HepG2 (cell line): ENCODE measurements around the gene CDC6. TPM values are rescaled to one million over a fixed set of nuclear protein-coding genes. Genes with fewer than 3 reads are reported as not detected.

Experiments
- ARNT2 ChIP-seq: sonication (generic); formaldehyde crosslinking; IDR thresholded peaks from 2 replicates; pipeline ENCODE4 v1.8.0; 2022; ENCODE audit warnings: mild to moderate bottlenecking, low read depth, missing genetic modification reagents, moderate library complexity
- GTF3A ChIP-seq: sonication (generic); formaldehyde crosslinking; conservative IDR thresholded peaks from 2 replicates; pipeline ENCODE4 v1.4.0; 2020; ENCODE audit warnings: mild to moderate bottlenecking, missing genetic modification reagents
- ISX ChIP-seq: sonication (generic); formaldehyde crosslinking; conservative IDR thresholded peaks from 2 replicates; pipeline ENCODE4 v1.5.0; 2020; ENCODE audit warnings: missing genetic modification reagents
- JDP2 ChIP-seq: sonication (generic); formaldehyde crosslinking; IDR thresholded peaks from 2 replicates; pipeline ENCODE4 v1.8.1; 2022; ENCODE audit warnings: missing genetic modification reagents, borderline replicate concordance
- KDM5A ChIP-seq: fragments of 200-600 bp; sonication (generic); IDR thresholded peaks from 2 replicates; pipeline ENCODE4 v1.7.0; 2018; ENCODE audit warnings: antibody characterized with exemption, mild to moderate bottlenecking, low read length, borderline replicate concordance
- NKX3-1 ChIP-seq: sonication (generic); formaldehyde crosslinking; IDR thresholded peaks from 2 replicates; pipeline ENCODE4 v1.5.0; 2020; ENCODE audit warnings: missing genetic modification reagents
- PRDM15 ChIP-seq: sonication (generic); formaldehyde crosslinking; IDR thresholded peaks from 2 replicates; pipeline ENCODE4 v1.4.0; 2020; ENCODE audit warnings: missing genetic modification reagents
- RFXAP ChIP-seq: sonication (generic); formaldehyde crosslinking; IDR thresholded peaks from 2 replicates; pipeline ENCODE4 v1.4.0; 2020; ENCODE audit warnings: missing genetic modification reagents, borderline replicate concordance
- SAP130 ChIP-seq: IDR thresholded peaks from 2 replicates; pipeline ENCODE4 v1.6.1; 2016; ENCODE audit warnings: low read depth
- SKI ChIP-seq: fragments of 450-650 bp; IDR thresholded peaks from one replicate; pipeline ENCODE4 v1.6.1; 2018; ENCODE audit warnings: mild to moderate bottlenecking; ENCODE audit not compliant: partially characterized antibody
- STAT5B ChIP-seq: sonication (generic); formaldehyde crosslinking; IDR thresholded peaks from 2 replicates; pipeline ENCODE4 v1.4.0; 2020; ENCODE audit warnings: missing genetic modification reagents
- TFDP2 ChIP-seq: sonication (generic); formaldehyde crosslinking; IDR thresholded peaks from 2 replicates; pipeline ENCODE4 v1.4.0; 2020; ENCODE audit warnings: missing genetic modification reagents
- ZBTB7B ChIP-seq: sonication (generic); formaldehyde crosslinking; IDR thresholded peaks from 2 replicates; pipeline ENCODE4 v1.4.0; 2020; ENCODE audit warnings: missing genetic modification reagents
- ZFP36L1 ChIP-seq: sonication (generic); formaldehyde crosslinking; IDR thresholded peaks from 2 replicates; pipeline ENCODE4 v1.8.0; 2022; ENCODE audit warnings: mild to moderate bottlenecking, missing genetic modification reagents, moderate library complexity
- ZNF205 ChIP-seq: IDR thresholded peaks from 2 replicates; pipeline ENCODE4 v1.6.1; 2018; ENCODE audit warnings: missing biosample characterization, missing genetic modification reagents
- ZNF251 ChIP-seq: sonication (generic); formaldehyde crosslinking; IDR thresholded peaks from 2 replicates; pipeline ENCODE4 v1.9.0; 2021; ENCODE audit warnings: mild to moderate bottlenecking, missing genetic modification reagents
- ZNF317 ChIP-seq: sonication (generic); formaldehyde crosslinking; IDR thresholded peaks from 2 replicates; pipeline ENCODE4 v1.5.0; 2020; ENCODE audit warnings: mild to moderate bottlenecking, missing genetic modification reagents
- ZNF333 ChIP-seq: sonication (generic); formaldehyde crosslinking; IDR thresholded peaks from 2 replicates; pipeline ENCODE4 v1.4.0; 2020; ENCODE audit warnings: mild to moderate bottlenecking, missing genetic modification reagents, borderline replicate concordance
- ZNF431 ChIP-seq: sonication (generic); formaldehyde crosslinking; IDR thresholded peaks from 2 replicates; pipeline ENCODE4 v1.9.0; 2022; ENCODE audit warnings: missing genetic modification reagents, low read depth, mild to moderate bottlenecking, borderline replicate concordance
- ZNF44 ChIP-seq: sonication (generic); formaldehyde crosslinking; IDR thresholded peaks from 2 replicates; pipeline ENCODE4 v1.5.1; 2020; ENCODE audit warnings: mild to moderate bottlenecking, missing genetic modification reagents
- polyA plus RNA-seq, 8 experiments: library from polyadenylated mRNA; depleted of rRNA in 3 of 8; stranded (reverse) in 7 of 8; unstranded in 1 of 8; fragments of >200 nt; fragmentation: Illumina TruSeq in 4 of 8; extraction: Trizol in 4 of 8; gene quantifications; 2 replicates each; pipeline versions ENCODE4 v1.2.1 to v1.2.3, GENCODE V29; 2011 to 2016; ENCODE audit warnings: low read depth in 4 of 8, missing spikeins in 1 of 8, mixed read lengths in 1 of 8; ENCODE audit not compliant: insufficient read depth in 1 of 8
- total RNA-seq, 5 experiments: library from RNA; depleted of rRNA; stranded (reverse); fragments of >200 nt; fragmentation: Illumina TruSeq; extraction: Trizol; gene quantifications; 2 replicates each; pipeline ENCODE4 v1.2.3, GENCODE V29; 2016; ENCODE audit warnings: low read depth in 1 of 5
- TF ChIP-seq, protein P1 (sequence below): sonication (generic); formaldehyde crosslinking; IDR thresholded peaks from 2 replicates; pipeline ENCODE4 v1.5.0; 2020; ENCODE audit warnings: mild to moderate bottlenecking, missing genetic modification reagents, borderline replicate concordance

The CDC6 gene
- total and polyA plus RNA-seq, 2 of the 13 experiments (the other 11 are each of a cell fraction or from before 2014, with no cell fraction given): 17.4 to 114 TPM

- peak; percentile 95 for TF ChIP-seq ZNF205
- TF ChIP-seq GTF3A (CRISPR knock-in tag): no peak
- TF ChIP-seq ARNT2 (CRISPR knock-in tag): peak; percentile 79
- TF ChIP-seq RFXAP (CRISPR knock-in tag): peak; percentile 83; the same call in 1 of the 2 replicates
- no peak for TF ChIP-seq STAT5B (CRISPR knock-in tag)
- no peak for TF ChIP-seq ZNF44
- no peak for TF ChIP-seq ZNF317 (CRISPR knock-in tag)
- no peak for TF ChIP-seq PRDM15 (CRISPR knock-in tag)
- TF ChIP-seq ZBTB7B: peak; percentile 86
- no peak for TF ChIP-seq ZNF251 (CRISPR knock-in tag)
- TF ChIP-seq NKX3-1: no peak
- TF ChIP-seq, protein P1, sequence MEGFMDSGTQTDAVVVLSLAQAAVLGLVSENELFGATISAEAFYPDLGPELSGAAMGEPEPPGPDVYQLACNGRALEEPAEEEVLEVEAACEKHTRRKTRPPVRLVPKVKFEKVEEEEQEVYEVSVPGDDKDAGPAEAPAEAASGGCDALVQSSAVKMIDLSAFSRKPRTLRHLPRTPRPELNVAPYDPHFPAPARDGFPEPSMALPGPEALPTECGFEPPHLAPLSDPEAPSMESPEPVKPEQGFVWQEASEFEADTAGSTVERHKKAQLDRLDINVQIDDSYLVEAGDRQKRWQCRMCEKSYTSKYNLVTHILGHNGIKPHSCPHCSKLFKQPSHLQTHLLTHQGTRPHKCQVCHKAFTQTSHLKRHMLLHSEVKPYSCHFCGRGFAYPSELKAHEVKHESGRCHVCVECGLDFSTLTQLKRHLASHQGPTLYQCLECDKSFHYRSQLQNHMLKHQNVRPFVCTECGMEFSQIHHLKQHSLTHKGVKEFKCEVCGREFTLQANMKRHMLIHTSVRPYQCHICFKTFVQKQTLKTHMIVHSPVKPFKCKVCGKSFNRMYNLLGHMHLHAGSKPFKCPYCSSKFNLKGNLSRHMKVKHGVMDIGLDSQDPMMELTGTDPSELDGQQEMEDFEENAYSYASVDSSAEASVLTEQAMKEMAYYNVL: peak; percentile 87; the same call in 1 of the 2 replicates
- peak; percentile 40 for TF ChIP-seq SKI
- TF ChIP-seq ZFP36L1 (CRISPR knock-in tag): no peak
- TF ChIP-seq ZNF431: no peak
- peak; percentile 34; the same call in 1 of the 2 replicates for TF ChIP-seq TFDP2
- no peak for TF ChIP-seq ISX (CRISPR knock-in tag)
- TF ChIP-seq ZNF333 (CRISPR knock-in tag): peak; percentile 79; the same call in 1 of the 2 replicates
- no peak for TF ChIP-seq KDM5A
- TF ChIP-seq SAP130 (CRISPR knock-in tag): peak; percentile 97
- TF ChIP-seq JDP2: no peak; the same call in 1 of the 2 replicates
Measured at GRCh38 chr17:40352779-40353394, 65.2 kb downstream of the CDC6 start (continued).
